T-helper 2 cell treated with Interferon-gamma antibody and Interleukin-4, amounts not matched to agents 5 μg/mL and 100 μg/mL, for 36 hours (primary cell): ENCODE measurements around the gene AGAP1.
"Not testable (repeated sequence)": the region's sequence is repeated elsewhere in the genome, so short reads cannot be mapped to it uniquely, and the experiment has no call there.

Experiments used
- DNase-seq: peaks from one replicate; pipeline ENCODE4 v3.0.0; 2021; ENCODE audit warnings: low spot score
- H3K27ac Mint-ChIP-seq: one replicate; pipeline ENCODE4 v1.8.0; 2021; ENCODE audit warnings: mild to moderate bottlenecking, mixed read lengths
- H3K27me3 Mint-ChIP-seq: one replicate; pipeline ENCODE4 v1.8.0; 2021; ENCODE audit warnings: low read depth, mixed read lengths
- H3K36me3 Mint-ChIP-seq: one replicate; pipeline ENCODE4 v1.8.0; 2021; ENCODE audit warnings: low read depth, mixed read lengths
- H3K4me1 Mint-ChIP-seq: one replicate; pipeline ENCODE4 v1.8.0; 2021; ENCODE audit warnings: low read depth, mixed read lengths
- H3K4me3 Mint-ChIP-seq: one replicate; pipeline ENCODE4 v1.8.0; 2022; ENCODE audit warnings: mild to moderate bottlenecking, moderate library complexity, mixed read lengths
- H3K9me3 Mint-ChIP-seq: one replicate; pipeline ENCODE4 v1.8.0; 2021; ENCODE audit warnings: mixed read lengths

AGAP1 gene

GRCh38 chr2:236078297-236079255 lies 584.7 kb downstream of the AGAP1 start:
- Mint-ChIP-seq H3K27me3 (no peaks in the 10 kb centered on the region), H3K27ac (no peak overlapping the region), H3K4me1 (no peaks in the 10 kb centered on the region), H3K9me3 (no peaks in the 10 kb centered on the region), H3K4me3 (no peak overlapping the region), H3K36me3 (no peaks in the 10 kb centered on the region)
- DNase-seq: no peak

GRCh38 chr2:236080412-236080811 lies 586.6 kb downstream of the AGAP1 start:
- Mint-ChIP-seq H3K36me3 (no peaks in the 10 kb centered on the region), H3K4me3 (no peak overlapping the region), H3K9me3 (no peaks in the 10 kb centered on the region), H3K27ac (no peak overlapping the region), H3K27me3 (no peaks in the 10 kb centered on the region), H3K4me1 (no peaks in the 10 kb centered on the region)
- DNase-seq: no peak

- H3K4me3 Mint-ChIP-seq: no peak overlapping the region
- no peak overlapping the region for H3K27ac Mint-ChIP-seq
- no peaks in the 10 kb centered on the region for H3K36me3 Mint-ChIP-seq
- no peak for DNase-seq
- no peaks in the 10 kb centered on the region for H3K4me1 Mint-ChIP-seq
- H3K27me3 Mint-ChIP-seq: no peaks in the 10 kb centered on the region
- no peaks in the 10 kb centered on the region for H3K9me3 Mint-ChIP-seq
Observed at GRCh38 chr2:236081171-236081570, 587.3 kb downstream of the AGAP1 start.

DNA sequence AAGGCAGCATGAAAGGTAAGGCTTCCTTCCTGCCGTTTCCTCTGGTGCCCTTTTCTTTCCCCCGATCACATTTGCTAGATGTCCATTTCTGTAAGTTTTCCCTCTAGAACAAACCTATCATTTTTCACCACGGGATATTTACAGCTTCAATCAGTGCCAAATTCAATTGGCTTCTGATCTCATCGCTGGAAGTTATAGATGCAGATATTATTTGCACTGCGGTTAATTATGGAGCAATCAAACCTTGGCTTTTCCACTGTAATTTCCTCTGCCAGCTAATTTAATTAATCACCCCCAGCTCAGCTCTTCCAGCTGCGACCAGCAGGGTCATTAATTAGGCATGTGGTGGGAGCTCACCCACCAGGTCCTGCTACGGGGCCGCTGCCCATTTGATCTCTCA lies 588.2 kb downstream of the AGAP1 start:
- Mint-ChIP-seq H3K9me3 (no peaks in the 10 kb centered on the region), H3K4me3 (no peak overlapping the region), H3K27me3 (no peaks in the 10 kb centered on the region), H3K4me1 (no peaks in the 10 kb centered on the region), H3K27ac (no peak overlapping the region), H3K36me3 (no peaks in the 10 kb centered on the region)
- no peak for DNase-seq

DNA sequence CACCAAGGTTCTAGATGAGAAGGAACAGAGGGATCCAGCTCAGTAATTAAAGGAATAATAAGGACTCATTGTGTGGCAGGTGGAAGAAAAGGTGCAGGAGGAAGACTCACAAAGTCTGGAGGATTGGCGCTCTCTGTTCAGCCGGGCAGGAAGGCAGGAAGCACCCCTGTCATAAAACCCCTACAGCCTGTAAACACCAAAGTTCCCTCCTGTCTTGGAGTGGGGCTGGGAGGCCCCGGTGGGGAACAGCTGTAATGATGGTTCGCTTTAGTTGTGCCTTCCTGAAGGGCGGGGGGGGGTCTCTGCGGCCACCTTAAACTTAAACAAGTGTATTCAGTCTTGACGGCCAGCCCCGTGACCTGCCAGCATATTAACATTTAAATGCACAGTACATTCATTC lies 590.1 kb downstream of the AGAP1 start:
- Mint-ChIP-seq H3K4me3 (no peak overlapping the region), H3K27ac (no peak overlapping the region), H3K9me3 (no peaks in the 10 kb centered on the region), H3K4me1 (no peaks in the 10 kb centered on the region), H3K27me3 (no peaks in the 10 kb centered on the region), H3K36me3 (no peaks in the 10 kb centered on the region)
- DNase-seq: no peak

DNA sequence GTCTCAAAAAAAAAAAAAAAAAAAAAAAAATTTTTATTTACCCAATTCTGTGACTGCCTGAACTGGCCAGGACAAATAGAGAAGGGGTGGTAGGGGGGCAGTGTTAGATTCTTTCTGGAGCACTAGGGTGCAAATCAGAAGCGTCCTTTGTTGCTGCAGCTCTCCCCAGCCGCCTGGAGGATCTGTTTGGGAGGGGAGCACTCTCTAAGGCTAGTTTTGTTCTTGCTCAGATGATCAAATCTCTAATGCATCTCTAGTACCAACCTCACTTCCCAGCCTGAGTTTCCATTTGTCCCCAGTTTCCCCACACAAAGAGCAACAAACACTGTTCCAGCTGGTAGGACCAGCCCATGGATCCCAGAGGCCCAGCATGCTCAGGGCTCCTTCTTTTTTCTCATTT lies 591.4 kb downstream of the AGAP1 start:
- Mint-ChIP-seq H3K9me3 (no peaks in the 10 kb centered on the region), H3K4me1 (no peaks in the 10 kb centered on the region), H3K27ac (no peak overlapping the region), H3K36me3 (no peaks in the 10 kb centered on the region), H3K4me3 (no peak overlapping the region), H3K27me3 (no peaks in the 10 kb centered on the region)
- DNase-seq: no peak

DNA sequence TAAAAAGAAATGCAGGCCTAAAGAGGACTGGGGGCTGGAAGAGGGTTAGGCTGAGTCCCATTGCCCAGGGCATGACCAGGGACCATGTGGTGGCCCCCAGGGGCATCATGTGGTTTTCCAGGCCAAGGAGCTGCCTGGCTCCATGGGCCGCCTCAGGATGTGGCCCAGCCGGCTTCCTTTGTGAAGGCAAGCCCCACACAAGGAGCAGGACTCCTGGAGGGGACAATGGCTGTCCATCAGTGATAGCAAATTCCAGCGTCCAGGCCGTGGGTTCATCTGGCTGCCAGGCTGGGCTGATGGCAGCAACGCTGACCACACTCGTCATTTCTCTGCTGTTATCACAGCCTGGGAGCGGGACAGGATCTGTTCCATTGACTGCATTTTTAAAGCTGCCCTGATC lies 591.8 kb downstream of the AGAP1 start:
- Mint-ChIP-seq H3K27me3 (no peaks in the 10 kb centered on the region), H3K9me3 (no peaks in the 10 kb centered on the region), H3K4me3 (no peak overlapping the region), H3K36me3 (no peaks in the 10 kb centered on the region), H3K27ac (no peak overlapping the region), H3K4me1 (no peaks in the 10 kb centered on the region)
- DNase-seq: no peak

DNA sequence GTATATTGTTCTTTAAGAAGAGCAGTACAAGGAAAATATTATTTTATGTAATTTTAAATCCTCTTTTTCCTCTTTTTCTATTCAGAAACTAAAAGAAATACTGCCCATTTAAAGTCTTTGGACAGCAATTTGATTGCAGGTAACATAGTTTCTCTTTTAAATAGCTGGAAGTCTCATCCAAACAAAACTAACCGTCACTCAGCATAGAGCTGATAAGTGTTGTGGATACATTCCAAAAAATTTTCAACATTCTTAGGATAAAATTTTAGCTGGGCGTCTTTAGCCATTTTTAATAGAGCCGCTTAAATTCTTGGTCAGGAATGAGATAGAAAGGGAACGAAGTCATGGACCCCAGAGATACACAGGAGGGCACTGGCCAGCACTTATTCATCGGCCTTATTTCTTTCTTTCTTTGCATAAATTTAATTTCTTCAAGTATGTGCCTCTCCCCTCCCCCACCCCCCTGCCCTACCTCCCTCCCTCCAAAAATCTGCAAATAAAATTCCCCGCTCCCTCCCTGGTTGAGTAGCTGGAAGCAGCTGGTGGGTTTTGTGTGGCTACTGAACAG lies 592.6 kb downstream of the AGAP1 start:
- Mint-ChIP-seq H3K4me3 (no peak overlapping the region), H3K27ac (no peak overlapping the region), H3K27me3 (no peaks in the 10 kb centered on the region), H3K9me3 (no peaks in the 10 kb centered on the region), H3K4me1 (no peaks in the 10 kb centered on the region), H3K36me3 (no peaks in the 10 kb centered on the region)
- no peak for DNase-seq

GRCh38 chr2:236086971-236087465 lies 593.2 kb downstream of the AGAP1 start:
- H3K4me3 Mint-ChIP-seq: no peak overlapping the region
- no peak overlapping the region for H3K27ac Mint-ChIP-seq
- H3K9me3 Mint-ChIP-seq: no peaks in the 10 kb centered on the region
- H3K27me3 Mint-ChIP-seq: no peaks in the 10 kb centered on the region
- no peaks in the 10 kb centered on the region for H3K4me1 Mint-ChIP-seq
- no peak for DNase-seq
- H3K36me3 Mint-ChIP-seq: no peaks in the 10 kb centered on the region

DNA sequence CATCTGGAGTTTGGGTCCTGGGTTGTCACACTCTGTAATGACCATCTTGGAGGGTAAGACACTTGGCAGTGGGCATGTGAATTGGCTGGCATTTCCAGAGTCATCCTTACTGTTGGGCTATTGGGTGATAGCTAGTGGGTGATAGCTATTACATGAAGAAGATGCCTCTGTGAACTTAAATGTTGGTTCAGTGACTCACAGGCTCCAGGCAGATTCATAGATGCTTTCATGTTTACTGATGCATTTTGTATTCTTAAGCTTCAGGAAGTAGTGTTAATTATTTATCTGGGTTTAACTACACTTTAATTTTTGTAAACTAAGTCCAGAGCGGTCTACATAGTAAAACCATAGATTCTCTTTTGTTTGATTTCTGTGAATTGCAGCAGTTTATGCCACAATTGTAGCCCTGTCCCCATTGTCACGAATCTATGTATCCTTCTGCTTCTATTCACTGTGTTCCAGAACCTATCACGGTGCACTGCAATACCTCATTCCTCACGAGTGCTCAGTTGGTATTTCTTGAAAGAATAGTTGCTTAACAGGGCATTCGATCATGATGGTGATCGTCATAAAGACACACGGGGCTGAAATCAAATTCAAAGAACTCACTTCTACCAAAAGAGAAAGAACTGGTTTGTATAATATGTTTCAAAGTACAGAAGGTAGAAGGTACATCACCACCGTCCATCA lies 594.7 kb downstream of the AGAP1 start:
- no peak for DNase-seq
- H3K4me3 Mint-ChIP-seq: no peak overlapping the region
- H3K27me3 Mint-ChIP-seq: no peaks in the 10 kb centered on the region
- H3K27ac Mint-ChIP-seq: no peak overlapping the region
- H3K36me3 Mint-ChIP-seq: no peaks in the 10 kb centered on the region
- no peaks in the 10 kb centered on the region for H3K9me3 Mint-ChIP-seq
- no peaks in the 10 kb centered on the region for H3K4me1 Mint-ChIP-seq

- H3K27ac Mint-ChIP-seq: no peak overlapping the region
- no peaks in the 10 kb centered on the region for H3K27me3 Mint-ChIP-seq
- no peak overlapping the region for H3K4me3 Mint-ChIP-seq
- no peaks in the 10 kb centered on the region for H3K9me3 Mint-ChIP-seq
- H3K4me1 Mint-ChIP-seq: no peaks in the 10 kb centered on the region
- no peak for DNase-seq
- H3K36me3 Mint-ChIP-seq: no peaks in the 10 kb centered on the region
Observed at GRCh38 chr2:236089271-236090026, 595.6 kb downstream of the AGAP1 start.

DNA sequence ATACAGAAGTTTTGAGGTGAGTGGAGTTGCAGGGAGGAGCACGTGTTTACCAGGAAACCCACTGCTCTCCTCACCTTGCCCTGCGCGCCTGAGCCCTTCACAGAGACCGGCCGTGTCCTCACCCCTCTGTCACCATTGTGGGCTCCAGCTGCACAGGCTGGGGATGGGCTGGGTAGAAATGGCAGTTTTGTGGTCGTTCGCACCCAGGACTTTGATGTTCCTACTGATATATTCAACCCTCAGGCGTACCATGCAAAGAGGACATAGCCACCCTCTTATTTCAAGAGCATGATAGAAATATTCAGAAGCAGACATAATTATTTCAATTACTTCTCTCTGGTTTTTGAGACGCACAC lies 596.2 kb downstream of the AGAP1 start:
- Mint-ChIP-seq H3K27ac (no peak overlapping the region), H3K9me3 (no peaks in the 10 kb centered on the region), H3K36me3 (no peaks in the 10 kb centered on the region), H3K4me3 (no peak overlapping the region), H3K4me1 (no peaks in the 10 kb centered on the region), H3K27me3 (no peaks in the 10 kb centered on the region)
- DNase-seq: no peak

DNA sequence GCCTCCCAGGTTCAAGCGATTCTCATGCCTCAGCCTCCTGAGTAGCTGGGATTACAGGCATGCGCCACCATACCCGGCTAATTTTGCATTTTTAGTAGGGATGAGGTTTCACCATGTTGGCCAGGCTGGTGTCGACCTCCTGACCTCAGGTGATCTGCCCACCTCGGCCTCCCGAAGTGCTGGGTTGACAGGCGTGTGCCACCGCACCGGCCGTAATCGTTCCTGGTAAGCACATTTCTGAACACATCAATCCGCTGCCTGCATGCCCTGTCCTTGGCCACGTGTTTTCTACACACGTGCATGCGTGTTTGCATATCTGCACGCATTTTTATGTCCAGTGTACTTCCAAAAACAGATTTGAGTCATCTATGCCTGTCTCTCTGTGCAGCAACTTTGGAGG lies 597.0 kb downstream of the AGAP1 start:
- H3K36me3 Mint-ChIP-seq, H3K4me3 Mint-ChIP-seq, H3K27me3 Mint-ChIP-seq, H3K9me3 Mint-ChIP-seq, H3K4me1 Mint-ChIP-seq, DNase-seq, H3K27ac Mint-ChIP-seq: not testable (repeated sequence)

DNA sequence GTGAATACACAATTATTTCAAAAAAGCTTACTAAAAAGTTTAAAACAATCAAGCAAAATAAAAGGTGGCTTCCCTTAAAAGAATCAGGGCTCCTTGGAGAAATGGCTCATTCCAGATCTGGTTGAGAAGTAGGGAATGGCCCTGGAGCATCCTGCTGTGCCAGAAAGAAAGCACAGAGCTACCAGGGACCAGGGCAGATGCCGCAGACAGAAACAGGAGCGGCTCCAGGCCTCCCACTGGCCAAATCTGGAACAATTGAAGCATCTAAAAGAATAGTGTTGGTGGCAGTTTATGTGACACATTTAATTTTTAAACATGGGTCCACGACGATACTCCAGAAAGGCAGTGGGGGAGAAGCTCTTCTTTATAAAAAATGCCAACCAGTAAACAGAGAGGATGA lies 598.9 kb downstream of the AGAP1 start:
- Mint-ChIP-seq H3K27me3 (no peaks in the 10 kb centered on the region), H3K36me3 (no peaks in the 10 kb centered on the region), H3K4me3 (no peak overlapping the region), H3K27ac (no peak overlapping the region), H3K9me3 (no peaks in the 10 kb centered on the region), H3K4me1 (no peaks in the 10 kb centered on the region)
- no peak for DNase-seq
